Heart right ventricle (tissue), 16 donors: ENCODE measurements around the gene IFRD2. TPM values are rescaled to one million over a fixed set of nuclear protein-coding genes. Genes with fewer than 3 reads are reported as not detected.
"Not testable (repeated sequence)": the region's sequence is repeated elsewhere in the genome, so short reads cannot be mapped to it uniquely, and the experiment has no call there.

Experiments
- ATAC-seq, 8 donors: fragments of 200-7000 bp; cut with Tn5 transposase; one replicate each; pipeline ENCODE4 v1.9.1; 2020; ENCODE audit warnings: mild to moderate bottlenecking in 8 of 8, moderate library complexity in 8 of 8, moderate number of reproducible peaks in 1 of 8
- DNase-seq, 2 donors: peaks; one replicate each; pipeline ENCODE4 v3.0.0-alpha.2; 2020
- H3K27ac ChIP-seq, 10 donors: fragments of 200-600 bp; sonication (generic) in 2 of 10; one replicate each; pipeline versions ENCODE4 v1.5.0 to v1.8.0; 2020 to 2022; ENCODE audit warnings: mild to moderate bottlenecking in 3 of 10
- H3K27me3 ChIP-seq, 7 donors: fragments of 200-600 bp; one replicate each; pipeline ENCODE4 v1.8.0; 2021 to 2022; ENCODE audit warnings: mild to moderate bottlenecking in 2 of 7
- H3K36me3 ChIP-seq, 9 donors: fragments of 200-600 bp; sonication (generic) in 1 of 9; one replicate each; pipeline versions ENCODE4 v1.5.0 to v1.8.0; 2020 to 2022; ENCODE audit warnings: mild to moderate bottlenecking in 2 of 9
- H3K4me1 ChIP-seq, 9 donors: fragments of 200-600 bp; sonication (generic) in 1 of 9; one replicate each; pipeline versions ENCODE4 v1.5.0 to v1.8.0; 2020 to 2022; ENCODE audit warnings: mild to moderate bottlenecking in 4 of 9
- H3K4me3 ChIP-seq, 10 donors: fragments of 200-600 bp; sonication (generic) in 2 of 10; one replicate each; pipeline versions ENCODE4 v1.5.0 to v1.8.0; 2020 to 2022; ENCODE audit warnings: mild to moderate bottlenecking in 7 of 10, moderate library complexity in 2 of 10
- H3K9me3 ChIP-seq, 11 donors: fragments of 200-600 bp in 10 of 11; sonication (generic) in 2 of 11; one replicate each; pipeline versions ENCODE4 v1.5.0 to v1.8.0; 2013 to 2022; ENCODE audit warnings: mild to moderate bottlenecking in 2 of 11, control low read depth in 1 of 11, moderate library complexity in 1 of 11
- WGBS, 2 donors: extraction: QIAGEN DNeasy Blood & Tissue Kit; methylation state at CpG; one replicate each; pipeline ENCODE4 v1.1.7; 2013; ENCODE audit warnings: inconsistent platforms in 1 of 2; 5-methylcytosine and 5-hydroxymethylcytosine counted together
- intact Hi-C, 10 donors: fragments of 100-400 bp; cut with DNase I; formaldehyde crosslinking; loops; one replicate each; pipeline versions ENCODE4 v1.11.1 to v1.14.2; 2022
- polyA plus RNA-seq, 2 donors: library from polyadenylated mRNA; stranded (reverse); fragments of 200-250 nt; gene quantifications; one replicate each; pipeline ENCODE4 v1.2.3, GENCODE V29; 2013
- total RNA-seq, 10 donors: library from RNA; stranded (reverse); fragmentation: NEBNext Ultra II Directional in 3 of 10; extraction: Animal tissue kit (Norgen Biotek cat#: 25700) in 3 of 10; gene quantifications; one replicate each; pipeline versions ENCODE4 v1.2.1 to v1.2.4, GENCODE V29; 2021 to 2023
- TF ChIP-seq, protein P1 (sequence below), 9 donors: fragments of 200-600 bp; sonication (generic) in 2 of 9; IDR thresholded peaks; one replicate each; pipeline versions ENCODE4 v1.5.0 to v1.8.0; 2021 to 2022; ENCODE audit warnings: antibody characterized with exemption in 9 of 9, mild to moderate bottlenecking in 5 of 9, moderate library complexity in 1 of 9
- donor health status: Arrhythmogenic right ventricular cardiomyopathy.
- donor health status: ischemic (EF 13 %, LVEDD 7.1; RV severe dilation, severe dysfunction).
- donor health status: healthy with polysubstance abuse.
- donor health status: DM: no; HTN: yes; CAD: no.
- donor health status: DM: no; HTN: no; CAD: no.
- donor health status: ischemic (EF 25% LVEDD 6.9; RV normal size, moderate dysfunction).
- donor health status: ischemic (EF 25% LVEDD 5.7; RV mildly dilated, moderate dysfunction).
- donor health status: healthy.
- donor health status: DM: yes; HTN: yes; CAD: no.
- donor health status: Ischemic cardiomyopathy.
- donor health status: ischemic (EF 35%, LVEDD 5.7; RV mildly dilated, moderate dysfunction).
- donor health status: nonischemic (EF 11% LVEDD 7.7; RV severe dilation, severe dysfunction).
- donor health status: DM: yes; HTN: yes; CAD: no.
- donor health status: PGD.
- donor health status: ischemic (EF 29% LVEDD 5.4; RV normal size, mild dysfunction).
- donor health status: nonischemic (EF 23%, LVEDD 6.1; RV moderate dilation, normal function).

IFRD2 gene
- total and polyA plus RNA-seq, 12 donors: 45.3 to 123 (median 57.0) TPM

DNA sequence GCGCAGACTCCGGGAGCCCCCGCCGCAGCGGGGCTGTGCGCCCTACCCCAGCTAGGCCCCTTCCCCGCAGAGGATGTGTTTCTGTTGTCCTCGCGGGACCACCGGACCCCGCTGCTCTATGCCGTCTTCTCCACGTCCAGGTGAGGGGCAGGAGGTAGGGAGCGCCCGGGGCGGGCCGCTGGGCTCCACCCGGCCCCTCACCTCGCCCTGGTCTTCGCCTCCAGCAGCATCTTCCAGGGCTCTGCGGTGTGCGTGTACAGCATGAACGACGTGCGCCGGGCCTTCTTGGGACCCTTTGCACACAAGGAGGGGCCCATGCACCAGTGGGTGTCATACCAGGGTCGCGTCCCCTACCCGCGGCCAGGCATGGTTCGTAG lies 18.6 kb downstream of the IFRD2 start:
- ATAC-seq (peak in 1 of 8 donors; percentile 2), DNase-seq (no peak)
- Histone ChIP-seq H3K4me3 (peak overlapping the region in 9 of 10 donors; percentile 18 to 54 (median 38)), H3K27me3 (peaks cover 0 to 47% (median 10%) of the 10 kb centered on the region in 7 donors), H3K36me3 (peaks cover 0 to 8% (median 0%) of the 10 kb centered on the region in 9 donors), H3K4me1 (peaks cover 5 to 60% (median 39%) of the 10 kb centered on the region in 9 donors), H3K27ac (peak overlapping the region in 1 of 10 donors; percentile 41), H3K9me3 (no peaks in the 10 kb centered on the region)
- WGBS, 2 donors: 48 to 66% methylated on average over 30 to 31 of the region's 31 CpGs
- intact Hi-C loops: loop anchor here (1.0 to 10.0 kb wide), 14 partner anchors 46 to 155 kb away; partner anchors contain the start of genes GNAT1 (in 1 of the 10) and HYAL2 (in 1 of the 10)
- TF ChIP-seq, protein P1, sequence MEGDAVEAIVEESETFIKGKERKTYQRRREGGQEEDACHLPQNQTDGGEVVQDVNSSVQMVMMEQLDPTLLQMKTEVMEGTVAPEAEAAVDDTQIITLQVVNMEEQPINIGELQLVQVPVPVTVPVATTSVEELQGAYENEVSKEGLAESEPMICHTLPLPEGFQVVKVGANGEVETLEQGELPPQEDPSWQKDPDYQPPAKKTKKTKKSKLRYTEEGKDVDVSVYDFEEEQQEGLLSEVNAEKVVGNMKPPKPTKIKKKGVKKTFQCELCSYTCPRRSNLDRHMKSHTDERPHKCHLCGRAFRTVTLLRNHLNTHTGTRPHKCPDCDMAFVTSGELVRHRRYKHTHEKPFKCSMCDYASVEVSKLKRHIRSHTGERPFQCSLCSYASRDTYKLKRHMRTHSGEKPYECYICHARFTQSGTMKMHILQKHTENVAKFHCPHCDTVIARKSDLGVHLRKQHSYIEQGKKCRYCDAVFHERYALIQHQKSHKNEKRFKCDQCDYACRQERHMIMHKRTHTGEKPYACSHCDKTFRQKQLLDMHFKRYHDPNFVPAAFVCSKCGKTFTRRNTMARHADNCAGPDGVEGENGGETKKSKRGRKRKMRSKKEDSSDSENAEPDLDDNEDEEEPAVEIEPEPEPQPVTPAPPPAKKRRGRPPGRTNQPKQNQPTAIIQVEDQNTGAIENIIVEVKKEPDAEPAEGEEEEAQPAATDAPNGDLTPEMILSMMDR (IDR thresholded peaks at IDR 0.05): no peak

DNA sequence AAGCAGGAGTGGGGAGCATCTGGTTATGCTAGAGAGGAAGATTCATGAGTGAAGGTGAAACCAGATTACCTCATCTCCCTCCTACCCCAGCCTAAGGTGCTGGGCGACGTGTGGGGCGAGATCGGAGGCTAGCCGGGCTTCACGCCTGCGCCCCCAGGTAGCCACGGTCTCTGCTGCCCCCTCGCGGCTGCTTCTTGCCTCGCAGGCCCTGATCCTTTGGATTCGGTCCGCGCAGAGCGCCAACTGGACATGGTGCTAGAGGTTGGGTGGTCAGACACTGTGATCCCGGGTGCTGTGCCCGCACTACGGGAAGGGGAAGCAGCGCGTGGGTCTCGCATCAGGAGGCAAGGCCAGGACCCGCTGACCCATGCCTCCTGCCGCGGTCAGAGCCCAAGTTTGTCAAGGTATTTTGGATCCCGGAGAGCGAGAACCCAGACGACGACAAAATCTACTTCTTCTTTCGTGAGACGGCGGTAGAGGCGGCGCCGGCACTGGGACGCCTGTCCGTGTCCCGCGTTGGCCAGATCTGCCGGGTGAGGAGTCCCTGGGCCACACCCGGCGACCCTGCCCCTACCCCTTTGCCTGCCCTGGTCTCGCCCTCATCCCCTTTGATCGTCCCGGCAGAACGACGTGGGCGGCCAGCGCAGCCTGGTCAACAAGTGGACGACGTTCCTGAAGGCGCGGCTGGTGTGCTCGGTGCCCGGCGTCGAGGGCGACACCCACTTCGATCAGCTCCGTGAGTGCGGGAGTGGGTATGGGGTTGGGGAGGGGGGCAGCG lies 19.1 kb downstream of the IFRD2 start:
- Histone ChIP-seq H3K27me3 (peaks cover 0 to 47% (median 10%) of the 10 kb centered on the region in 7 donors), H3K27ac (peak overlapping the region in 5 of 10 donors; percentile 1 to 44 (median 41)), H3K4me3 (peak overlapping the region in 9 of 10 donors; percentile 18 to 54 (median 38)), H3K4me1 (peaks cover 2 to 60% (median 42%) of the 10 kb centered on the region in 9 donors), H3K9me3 (no peaks in the 10 kb centered on the region), H3K36me3 (peaks cover 0 to 8% (median 0%) of the 10 kb centered on the region in 9 donors)
- WGBS, 2 donors: 6% methylated on average over 61 of the region's 61 CpGs
- DNase-seq: peak; percentile 83 to 90
- TF ChIP-seq, protein P1 (IDR thresholded peaks at IDR 0.05): peak; percentile 96 to 99 (median 98)
- peak; percentile 43 to 84 (median 70) for ATAC-seq
- intact Hi-C loops: loop anchor here (1.0 to 10.0 kb wide), 13 partner anchors 46 to 154 kb away; partner anchors contain the start of genes GNAT1 (in 1 of the 10) and HYAL2 (in 1 of the 10)

DNA sequence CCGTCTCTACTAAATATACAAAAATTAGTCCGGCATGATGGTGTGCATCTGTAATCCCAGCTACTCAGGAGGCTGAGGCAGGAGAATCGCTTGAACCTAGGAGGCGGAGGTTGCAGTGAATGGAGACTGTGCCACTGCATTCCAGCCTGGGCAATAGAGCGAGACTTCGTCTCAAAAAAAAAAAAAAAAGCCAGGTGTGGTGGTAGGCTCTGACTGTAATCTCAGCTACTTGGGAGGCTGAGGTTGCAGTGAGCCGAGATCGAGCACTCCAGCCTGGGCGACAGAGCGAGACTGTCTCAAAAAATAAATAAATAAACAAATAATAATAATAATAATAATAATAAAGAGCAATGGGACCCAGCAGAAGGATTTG lies 19.7 kb downstream of the IFRD2 start:
- H3K27ac ChIP-seq: not testable (repeated sequence)

DNA sequence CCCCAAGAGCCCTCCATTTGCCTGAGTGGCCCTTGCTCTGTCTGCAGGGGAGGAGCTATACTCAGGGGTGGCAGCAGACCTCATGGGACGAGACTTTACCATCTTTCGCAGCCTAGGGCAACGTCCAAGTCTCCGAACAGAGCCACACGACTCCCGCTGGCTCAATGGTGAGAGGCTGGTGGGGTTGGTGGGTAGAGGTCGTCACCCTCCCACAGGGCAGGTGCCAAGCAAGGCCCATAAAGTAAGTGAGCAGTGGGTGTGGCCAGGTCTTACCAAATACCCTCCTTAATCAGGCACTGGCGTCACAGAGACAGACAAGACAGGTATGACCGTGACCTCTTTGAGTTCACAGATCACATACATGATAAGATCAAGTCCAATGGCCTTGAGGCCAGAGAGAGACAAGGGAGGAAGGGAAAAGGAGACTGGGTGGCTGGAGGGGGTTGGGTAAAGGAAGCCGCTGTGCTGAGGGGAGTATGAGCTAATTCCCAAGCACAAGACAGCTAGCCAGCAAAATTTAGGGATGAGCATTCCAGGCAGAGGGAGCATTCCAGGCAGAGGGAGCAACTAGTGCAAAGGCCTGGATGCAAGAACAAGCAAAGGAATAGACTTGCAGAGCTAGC lies 20.8 kb downstream of the IFRD2 start:
- Histone ChIP-seq H3K36me3 (peaks cover 0 to 4% (median 0%) of the 10 kb centered on the region in 9 donors), H3K9me3 (no peaks in the 10 kb centered on the region), H3K27ac (no peak overlapping the region), H3K4me3 (no peak overlapping the region), H3K27me3 (peaks cover 0 to 47% (median 10%) of the 10 kb centered on the region in 7 donors), H3K4me1 (peaks cover 5 to 68% (median 52%) of the 10 kb centered on the region in 9 donors)
- intact Hi-C loops: loop anchor here in 5 of 10 donors (1.0 to 10.0 kb wide), 8 partner anchors 43 to 149 kb away; partner anchors contain the start of genes GNAT1 (in 1 of the 5) and HYAL2 (in 1 of the 5)
- DNase-seq: no peak
- no peak for ATAC-seq
- 76 to 87% methylated on average over 10 of the region's 10 CpGs for WGBS, 2 donors
- TF ChIP-seq, protein P1 (IDR thresholded peaks at IDR 0.05): no peak

More for the DNA sequence above, 19.7 kb downstream of the IFRD2 start:
- peak overlapping the region in 1 of 10 donors; percentile 45 for H3K4me3 ChIP-seq
- WGBS, 2 donors: 70 to 73% methylated on average over 10 of the region's 10 CpGs
- H3K4me1 ChIP-seq: peaks cover 2 to 60% (median 46%) of the 10 kb centered on the region in 9 donors
- ATAC-seq, DNase-seq, H3K9me3 ChIP-seq, H3K36me3 ChIP-seq: not testable (repeated sequence)
- intact Hi-C loops: loop anchor here (2.0 to 10.0 kb wide), 10 partner anchors 45 to 154 kb away; partner anchors contain the start of genes GNAT1 (in 1 of the 10) and HYAL2 (in 1 of the 10)
- H3K27me3 ChIP-seq: peaks cover 0 to 48% (median 10%) of the 10 kb centered on the region in 7 donors
